IMR-90 (cell line): Measurements from ENCODE around the gene KIF3A. TPM values are rescaled to one million over a fixed set of nuclear protein-coding genes. Genes with fewer than 3 reads are reported as not detected.

Source experiments
- ATAC-seq: fragments of 200-7000 bp; cut with Tn5 transposase; 2 replicates; pipeline ENCODE4 v1.9.1; 2020; ENCODE audit warnings: low read depth, mild to moderate bottlenecking, moderate library complexity
- BruUV-seq: library from RNA; stranded (reverse); fragments of 400-500 nt; replicated peaks from 2 replicates; lab custom pipeline; 2021; lab: Mats Ljungman, UMichigan
- CTCF ChIA-PET: fragments of 300-600 bp; formaldehyde crosslinking; extraction: SDS; loops from one replicate; lab custom pipeline; 2021; ENCODE audit warnings: antibody characterized with exemption; lab: Yijun Ruan, JAX
- POLR2A ChIA-PET: fragments of 300-600 bp; sonication (Branson Sonifier 250); formaldehyde crosslinking; loops from one replicate; lab custom pipeline; 2022; ENCODE audit warnings: antibody characterized with exemption; ENCODE audit not compliant: unreplicated experiment; lab: Charles Lee
- DNase-seq: peaks from one replicate; pipeline ENCODE4 v3.0.0; 2013
- H2AFZ ChIP-seq: replicated peaks from 2 replicates; pipeline ENCODE3; 2013; ENCODE audit warnings: low read length, mild to moderate bottlenecking; ENCODE audit not compliant: poor library complexity
- H2AK5ac ChIP-seq: 2 replicates; pipeline ENCODE4 v1.6.1; 2013; ENCODE audit warnings: low read depth, low read length, inconsistent platforms
- H2AK9ac ChIP-seq: replicated peaks from 2 replicates; pipeline ENCODE3; 2013; ENCODE audit warnings: mild to moderate bottlenecking, low read depth, low read length, moderate library complexity; ENCODE audit not compliant: poor library complexity
- H2BK120ac ChIP-seq: 2 replicates; pipeline ENCODE4 v1.6.1; 2013; ENCODE audit warnings: low read depth, low read length, inconsistent platforms
- H2BK15ac ChIP-seq: 3 replicates; pipeline ENCODE4 v1.6.1; 2013; ENCODE audit warnings: low read depth, low read length, inconsistent platforms
- H2BK20ac ChIP-seq: 2 replicates; pipeline ENCODE4 v1.6.1; 2013; ENCODE audit warnings: low read depth, mild to moderate bottlenecking, inconsistent platforms, low read length, moderate library complexity
- H2BK5ac ChIP-seq: 2 replicates; pipeline ENCODE4 v1.6.1; 2013; ENCODE audit warnings: mild to moderate bottlenecking, low read depth, low read length, inconsistent platforms; ENCODE audit not compliant: poor library complexity, severe bottlenecking
- H3K14ac ChIP-seq: replicated peaks from 2 replicates; pipeline ENCODE4 v1.6.1; 2013; ENCODE audit warnings: low read depth, low read length, inconsistent platforms
- H3K18ac ChIP-seq: 2 replicates; pipeline ENCODE4 v1.6.1; 2013; ENCODE audit warnings: low read depth, low read length, control low read depth
- H3K23ac ChIP-seq: 2 replicates; pipeline ENCODE4 v1.6.1; 2013; ENCODE audit warnings: low read depth, low read length, inconsistent platforms
- H3K27ac ChIP-seq: 2 replicates; pipeline ENCODE4 v1.5.1; 2013; ENCODE audit warnings: mild to moderate bottlenecking, control low read depth, low read length; ENCODE audit not compliant: insufficient read depth
- H3K27me3 ChIP-seq: 2 replicates; pipeline ENCODE4 v1.6.1; 2013; ENCODE audit warnings: low read length; ENCODE audit not compliant: control insufficient read depth, insufficient read depth
- H3K36me3 ChIP-seq: 2 replicates; pipeline ENCODE4 v1.6.1; 2013; ENCODE audit warnings: low read length, mixed read lengths; ENCODE audit not compliant: control insufficient read depth, insufficient read depth
- H3K4ac ChIP-seq: 2 replicates; pipeline ENCODE4 v1.6.1; 2013; ENCODE audit warnings: low read depth, low read length, inconsistent platforms
- H3K4me1 ChIP-seq: 2 replicates; pipeline ENCODE4 v1.6.1; 2013; ENCODE audit warnings: low read length, mixed read lengths; ENCODE audit not compliant: control insufficient read depth, insufficient read depth
- H3K4me2 ChIP-seq: 2 replicates; pipeline ENCODE4 v1.6.1; 2013; ENCODE audit warnings: low read depth, mild to moderate bottlenecking, control low read depth, low read length, moderate library complexity
- H3K4me3 ChIP-seq: 2 replicates; pipeline ENCODE4 v1.5.1; 2013; ENCODE audit warnings: low read depth, mild to moderate bottlenecking, control low read depth, low read length, moderate library complexity; ENCODE audit not compliant: insufficient read depth
- H3K56ac ChIP-seq: 2 replicates; pipeline ENCODE4 v1.6.1; 2013; ENCODE audit warnings: low read length, inconsistent platforms; ENCODE audit not compliant: insufficient read depth; ENCODE audit errors: extremely low read depth
- H3K79me1 ChIP-seq, 2 experiments: 2 replicates each; pipeline ENCODE4 v1.6.1; 2013; ENCODE audit warnings: low read length in 2 of 2, inconsistent platforms in 1 of 2, low read depth in 1 of 2
- H3K9ac ChIP-seq: 2 replicates; pipeline ENCODE4 v1.6.1; 2013; ENCODE audit warnings: low read depth, low read length, control low read depth
- H3K9me1 ChIP-seq: 2 replicates; pipeline ENCODE4 v1.6.1; 2013; ENCODE audit warnings: low read length, inconsistent platforms; ENCODE audit not compliant: insufficient read depth
- H3K9me3 ChIP-seq: 2 replicates; pipeline ENCODE4 v1.6.1; 2013; ENCODE audit warnings: low read length; ENCODE audit not compliant: control insufficient read depth, insufficient read depth
- H4K20me1 ChIP-seq: 2 replicates; pipeline ENCODE4 v1.6.1; 2013; ENCODE audit warnings: low read length, inconsistent platforms; ENCODE audit not compliant: insufficient read depth
- H4K5ac ChIP-seq: 2 replicates; pipeline ENCODE4 v1.6.1; 2013; ENCODE audit warnings: mild to moderate bottlenecking, low read depth, low read length, control low read depth
- H4K8ac ChIP-seq, 2 experiments: 2 replicates each; pipeline ENCODE4 v1.6.1; 2013; ENCODE audit warnings: low read depth in 2 of 2, low read length in 2 of 2, control low read depth in 1 of 2, inconsistent platforms in 1 of 2
- H4K91ac ChIP-seq: 2 replicates; pipeline ENCODE4 v1.6.1; 2013; ENCODE audit warnings: low read depth, low read length, inconsistent platforms; ENCODE audit not compliant: insufficient read depth
- CHD1 ChIP-seq: IDR thresholded peaks from 2 replicates; pipeline ENCODE4 v1.6.1; 2012; ENCODE audit warnings: low read depth, low read length, improper control_type of control experiment
- FOS ChIP-seq: fragments of 150-350 bp; IDR thresholded peaks from 2 replicates; pipeline ENCODE4 v1.6.1; 2016; ENCODE audit warnings: low read depth, low read length
- MAFK ChIP-seq: IDR thresholded peaks from 2 replicates; pipeline ENCODE4 v1.6.1; 2012; ENCODE audit warnings: low read depth, low read length, improper control_type of control experiment
- MXI1 ChIP-seq: IDR thresholded peaks from 2 replicates; pipeline ENCODE4 v1.6.1; 2012; ENCODE audit warnings: low read depth, mild to moderate bottlenecking, low read length, moderate library complexity, borderline replicate concordance
- NFE2L2 ChIP-seq: fragments of 150-350 bp; IDR thresholded peaks from 2 replicates; pipeline ENCODE4 v1.6.1; 2016; ENCODE audit warnings: low read depth, mild to moderate bottlenecking, low read length
- POLR2A ChIP-seq: IDR thresholded peaks from 2 replicates; pipeline ENCODE4 v1.6.1; 2012; ENCODE audit warnings: mild to moderate bottlenecking, low read depth, low read length
- RCOR1 ChIP-seq: IDR thresholded peaks from 2 replicates; pipeline ENCODE4 v1.6.1; 2012; ENCODE audit warnings: mild to moderate bottlenecking, low read length, improper control_type of control experiment; ENCODE audit not compliant: insufficient replicate concordance
- RFX5 ChIP-seq: IDR thresholded peaks from 2 replicates; pipeline ENCODE4 v1.8.0; 2012; ENCODE audit warnings: low read depth, mild to moderate bottlenecking, low read length, moderate library complexity
- WGBS, 2 experiments: methylation state at CpG; one replicate each; pipeline versions ENCODE4 v1.1.5 to v1.1.7; 2013; ENCODE audit warnings: missing lambda C conversion rate in 2 of 2; ENCODE audit not compliant: insufficient read length in 1 of 2; ENCODE audit errors: extremely low coverage in 2 of 2; 5-methylcytosine and 5-hydroxymethylcytosine counted together
- dilution Hi-C: fragments of 300-500 bp; cut with HindIII; formaldehyde crosslinking; loops from one replicate; pipeline ENCODE4 v1.14.3; 2018; ENCODE audit warnings: low sequenced_read_pairs; ENCODE audit not compliant: unreplicated experiment
- in situ Hi-C: fragments of 300-500 bp; cut with MboI; formaldehyde crosslinking; loops from 3 replicates; pipeline ENCODE4 v1.14.3; 2019; ENCODE audit warnings: low sequenced_read_pairs, inconsistent platforms, mixed read lengths
- intact Hi-C: fragments of 100-400 bp; cut with micrococcal nuclease; formaldehyde crosslinking; loops from 2 replicates; pipeline ENCODE4 v1.10.0; 2022
- polyA plus RNA-seq, 3 experiments: library from polyadenylated mRNA; depleted of rRNA; stranded (reverse); fragments of >200 nt; gene quantifications; 2 replicates each; pipeline ENCODE4 v1.2.3, GENCODE V29; 2012; ENCODE audit warnings: low replicate concordance in 1 of 3
- total RNA-seq: library from RNA; depleted of rRNA; stranded (reverse); fragments of >200 nt; gene quantifications from 2 replicates; pipeline ENCODE4 v1.2.3, GENCODE V29; 2012
- TF ChIP-seq, protein P1 (sequence below): fragments of 150-350 bp; IDR thresholded peaks from 2 replicates; pipeline ENCODE4 v1.6.1; 2017; ENCODE audit warnings: mild to moderate bottlenecking, antibody characterized with exemption, low read length, low read depth
- TF ChIP-seq, protein P2 (sequence below): fragments of 150-350 bp; IDR thresholded peaks from 2 replicates; pipeline ENCODE4 v1.6.1; 2016; ENCODE audit warnings: low read depth, mild to moderate bottlenecking, low read length, moderate library complexity, borderline replicate concordance

The KIF3A gene
- total and polyA plus RNA-seq, 2 of the 4 experiments (the other 2 are of a cell fraction) = 4.3 to 4.5 TPM

DNA sequence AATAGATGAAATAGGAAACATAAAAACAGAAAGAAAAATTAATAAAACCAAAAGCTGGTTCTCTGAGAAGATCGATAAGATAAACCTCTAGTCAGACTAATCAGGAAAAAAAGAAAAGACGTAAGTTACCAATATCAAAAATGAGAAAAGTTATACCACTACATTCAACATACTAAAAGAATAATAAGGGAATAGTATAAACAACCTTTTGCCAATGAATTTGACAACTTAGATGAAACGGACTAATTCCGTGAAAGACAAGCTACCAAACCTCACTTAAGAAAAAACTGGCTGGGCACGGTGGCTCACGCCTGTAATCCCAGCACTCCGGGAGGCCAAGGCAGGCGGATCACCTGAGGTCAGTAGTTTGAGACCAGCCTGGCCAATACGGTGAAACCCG lies 7.5 kb downstream of the KIF3A start:
- Histone ChIP-seq H3K36me3 (peaks cover 2% of the 10 kb centered on the region; the same call in 1 of the 2 replicates), H3K9me1 (0 out of 2 replicates have a peak, but pooled peaks cover 2% of the 10 kb centered on the region), H3K4me3 (no peak overlapping the region), H4K5ac (no peak overlapping the region), H3K14ac (no peak overlapping the region), H3K4me1 (no peaks in the 10 kb centered on the region), H4K91ac (no peak overlapping the region), H4K20me1 (no peaks in the 10 kb centered on the region), H3K27ac (no peak overlapping the region), H3K4ac (no peak overlapping the region), H3K79me1 (peaks cover 0 to 5% of the 10 kb centered on the region in 2 experiments; a peak in 1 of 4 replicates), H2AFZ (no peak overlapping the region), H3K23ac (no peak overlapping the region), H3K9ac (no peak overlapping the region), H2BK20ac (no peak overlapping the region), H3K9me3 (no peaks in the 10 kb centered on the region), H3K56ac (no peak overlapping the region), H3K27me3 (no peaks in the 10 kb centered on the region), H2BK15ac (no peak overlapping the region), H3K4me2 (no peak overlapping the region), H2BK120ac (no peak overlapping the region), H2AK9ac (no peak overlapping the region), H2AK5ac (no peak overlapping the region), H2BK5ac (no peak overlapping the region), H4K8ac (no peak overlapping the region), H3K18ac (no peak overlapping the region)
- BruUV-seq = no TSS peak
- ChIA-PET CTCF (interaction anchor here (1.2 kb wide), 1 partner anchor 14 kb away, joined by 3 read pairs; no protein-coding TSS in a partner anchor), POLR2A (interaction anchor here (0.6 kb wide), 1 partner anchor 18 kb away, joined by 3 read pairs; no protein-coding TSS in a partner anchor)
- no CpG with 5 or more reads among the region's 10 CpGs for WGBS, 2 experiments
- intact Hi-C loops (no loop called here), in situ Hi-C loops (no loop called here), dilution Hi-C loops (no loop called here)
- DNase-seq (no peak), ATAC-seq (no peak)
- TF ChIP-seq FOS = no peak
- TF ChIP-seq RFX5 = no peak
- no peak for TF ChIP-seq RCOR1
- TF ChIP-seq MXI1 = no peak
- TF ChIP-seq NFE2L2 = no peak
- TF ChIP-seq, protein P1, sequence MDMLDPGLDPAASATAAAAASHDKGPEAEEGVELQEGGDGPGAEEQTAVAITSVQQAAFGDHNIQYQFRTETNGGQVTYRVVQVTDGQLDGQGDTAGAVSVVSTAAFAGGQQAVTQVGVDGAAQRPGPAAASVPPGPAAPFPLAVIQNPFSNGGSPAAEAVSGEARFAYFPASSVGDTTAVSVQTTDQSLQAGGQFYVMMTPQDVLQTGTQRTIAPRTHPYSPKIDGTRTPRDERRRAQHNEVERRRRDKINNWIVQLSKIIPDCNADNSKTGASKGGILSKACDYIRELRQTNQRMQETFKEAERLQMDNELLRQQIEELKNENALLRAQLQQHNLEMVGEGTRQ = no peak
- TF ChIP-seq, protein P2, sequence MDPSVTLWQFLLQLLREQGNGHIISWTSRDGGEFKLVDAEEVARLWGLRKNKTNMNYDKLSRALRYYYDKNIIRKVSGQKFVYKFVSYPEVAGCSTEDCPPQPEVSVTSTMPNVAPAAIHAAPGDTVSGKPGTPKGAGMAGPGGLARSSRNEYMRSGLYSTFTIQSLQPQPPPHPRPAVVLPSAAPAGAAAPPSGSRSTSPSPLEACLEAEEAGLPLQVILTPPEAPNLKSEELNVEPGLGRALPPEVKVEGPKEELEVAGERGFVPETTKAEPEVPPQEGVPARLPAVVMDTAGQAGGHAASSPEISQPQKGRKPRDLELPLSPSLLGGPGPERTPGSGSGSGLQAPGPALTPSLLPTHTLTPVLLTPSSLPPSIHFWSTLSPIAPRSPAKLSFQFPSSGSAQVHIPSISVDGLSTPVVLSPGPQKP = no peak
- no peak for TF ChIP-seq MAFK
- TF ChIP-seq POLR2A = no peak
- TF ChIP-seq CHD1 = no peak
